ENCODE results near the gene CCDC178. TPM values are rescaled to one million over a fixed set of nuclear protein-coding genes. Genes with fewer than 3 reads are reported as not detected.

The CCDC178 gene
- total RNA-seq, 1 experiment from 2014 or later, result not detected

GRCh38 chr18:32966141-32966540 is 474.4 kb downstream of the CCDC178 start:
- H2AFZ ChIP-seq (ENCODE audit: low read depth, low read length, poor library complexity, severe bottlenecking), result no peak overlapping the region
- no peak overlapping the region for H3K4me3 ChIP-seq (replicated peaks in 1 of 2; ENCODE audit: low read depth in 1 of 2, low read length in 2 of 2)
- intact Hi-C loops (cut with micrococcal nuclease), result no loop called here
- BruUV-seq (replicated peaks), result no TSS peak
- no peak for TF ChIP-seq EZH2phosphoT487 (IDR thresholded peaks at IDR 0.05; ENCODE audit: borderline replicate concordance)
- TF ChIP-seq EGR1 (IDR thresholded peaks at IDR 0.05; ENCODE audit: low read depth), result no peak
- TF ChIP-seq EZH2 (IDR thresholded peaks at IDR 0.05), result no peak
- TF ChIP-seq CEBPB (IDR thresholded peaks at IDR 0.05; ENCODE audit: low read depth), result no peak
- TF ChIP-seq RAD21 (IDR thresholded peaks at IDR 0.05; ENCODE audit: low read depth), result no peak
- TF ChIP-seq ATF3 (IDR thresholded peaks at IDR 0.05), result no peak
- TF ChIP-seq FOSL1 (IDR thresholded peaks at IDR 0.05; ENCODE audit: low read depth), result no peak
- TF ChIP-seq ZNF274 (IDR thresholded peaks at IDR 0.05; ENCODE audit: low read depth, low read length), result no peak
- no peak for TF ChIP-seq TCF7L2 (IDR thresholded peaks at IDR 0.05; ENCODE audit: borderline replicate concordance, extremely low read depth, insufficient read depth, insufficient read length)
- TF ChIP-seq CBX3 (IDR thresholded peaks at IDR 0.05; ENCODE audit: low read depth), result no peak
- TF ChIP-seq, protein P1, sequence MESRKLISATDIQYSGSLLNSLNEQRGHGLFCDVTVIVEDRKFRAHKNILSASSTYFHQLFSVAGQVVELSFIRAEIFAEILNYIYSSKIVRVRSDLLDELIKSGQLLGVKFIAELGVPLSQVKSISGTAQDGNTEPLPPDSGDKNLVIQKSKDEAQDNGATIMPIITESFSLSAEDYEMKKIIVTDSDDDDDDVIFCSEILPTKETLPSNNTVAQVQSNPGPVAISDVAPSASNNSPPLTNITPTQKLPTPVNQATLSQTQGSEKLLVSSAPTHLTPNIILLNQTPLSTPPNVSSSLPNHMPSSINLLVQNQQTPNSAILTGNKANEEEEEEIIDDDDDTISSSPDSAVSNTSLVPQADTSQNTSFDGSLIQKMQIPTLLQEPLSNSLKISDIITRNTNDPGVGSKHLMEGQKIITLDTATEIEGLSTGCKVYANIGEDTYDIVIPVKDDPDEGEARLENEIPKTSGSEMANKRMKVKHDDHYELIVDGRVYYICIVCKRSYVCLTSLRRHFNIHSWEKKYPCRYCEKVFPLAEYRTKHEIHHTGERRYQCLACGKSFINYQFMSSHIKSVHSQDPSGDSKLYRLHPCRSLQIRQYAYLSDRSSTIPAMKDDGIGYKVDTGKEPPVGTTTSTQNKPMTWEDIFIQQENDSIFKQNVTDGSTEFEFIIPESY (IDR thresholded peaks at IDR 0.05; ENCODE audit: extremely low read depth, insufficient replicate concordance, low read length), result no peak
- no peak for TF ChIP-seq SRF (IDR thresholded peaks at IDR 0.05; ENCODE audit: low read depth)
- H3K4me1 ChIP-seq (ENCODE audit: control insufficient read depth in 1 of 2, insufficient read depth in 2 of 2, low read length in 2 of 2), result no peaks in the 10 kb centered on the region
- no peak overlapping the region for H3K27ac ChIP-seq (ENCODE audit: low read depth, low read length)
- H3K27me3 ChIP-seq (ENCODE audit: insufficient read depth, low read length), result no peaks in the 10 kb centered on the region
- H3K9me3 ChIP-seq (ENCODE audit: control insufficient read depth in 1 of 2, insufficient read depth in 1 of 2, low read depth in 1 of 2, low read length in 2 of 2), result peaks cover 0 to 9% of the 10 kb centered on the region in 2 experiments; a peak in 2 of 4 replicates
- no peak for ATAC-seq
- H3K79me2 ChIP-seq (ENCODE audit: insufficient read depth, low read length), result no peaks in the 10 kb centered on the region
- CTCF ChIA-PET, result no interaction called here
- POLR2A ChIA-PET, result no interaction called here
- no peak overlapping the region for H3K4me2 ChIP-seq (ENCODE audit: low read length)
- no peaks in the 10 kb centered on the region for H3K36me3 ChIP-seq (ENCODE audit: control insufficient read depth in 1 of 2, insufficient read depth in 2 of 2, low read length in 2 of 2)
- H3K9ac ChIP-seq (ENCODE audit: low read length), result no peak overlapping the region
- DNase-seq (ENCODE audit: low read depth, low spot score), result no peak
- RAD21 ChIA-PET (ENCODE audit: low non-redundant PET in 1 of 2, low total read pairs in 2 of 2, uncharacterized antibody in 2 of 2, unreplicated experiment in 2 of 2), result no interaction called here
- H3K9me2 ChIP-seq (ENCODE audit: insufficient read depth), result no peaks in the 10 kb centered on the region
- no peaks in the 10 kb centered on the region for H4K20me1 ChIP-seq (ENCODE audit: insufficient read depth)

Measured in HCT116 (cell line).